Tibial nerve (tissue), 4 donors: ENCODE measurements around the gene IFNA13. TPM values are rescaled to one million over a fixed set of nuclear protein-coding genes. Genes with fewer than 3 reads are reported as not detected.

Experiments used
- DNase-seq, 2 donors: peaks; one replicate each; pipeline ENCODE4 v3.0.0-alpha.2; 2019; ENCODE audit warnings: low spot score in 2 of 2
- H3K27ac ChIP-seq, 4 donors: fragments of 200-600 bp; sonication (generic) in 3 of 4; one replicate each; pipeline ENCODE4 v1.5.1; 2017 to 2019; ENCODE audit warnings: mild to moderate bottlenecking in 1 of 4
- H3K27me3 ChIP-seq, 2 donors: fragments of 200-600 bp; sonication (generic) in 1 of 2; one replicate each; pipeline versions ENCODE4 v1.5.1 to v1.6.0; 2017 to 2019
- H3K36me3 ChIP-seq, 3 donors: fragments of 200-600 bp; sonication (generic); one replicate each; pipeline ENCODE4 v1.5.1; 2018 to 2019
- H3K4me1 ChIP-seq, 4 donors: fragments of 200-600 bp; sonication (generic) in 3 of 4; one replicate each; pipeline ENCODE4 v1.5.1; 2017 to 2019
- H3K4me3 ChIP-seq, 4 donors: fragments of 200-600 bp; sonication (generic) in 3 of 4; one replicate each; pipeline ENCODE4 v1.5.1; 2017 to 2019; ENCODE audit warnings: mild to moderate bottlenecking in 1 of 4, moderate library complexity in 1 of 4
- H3K9me3 ChIP-seq, 4 donors: fragments of 200-600 bp; sonication (generic) in 3 of 4; one replicate each; pipeline ENCODE4 v1.5.1; 2017 to 2019
- EP300 ChIP-seq, 2 donors: sonication (generic); formaldehyde crosslinking; IDR thresholded peaks; one replicate each; pipeline ENCODE4 v1.6.1; 2017; ENCODE audit warnings: antibody characterized with exemption in 2 of 2, mild to moderate bottlenecking in 1 of 2
- POLR2A ChIP-seq, 2 donors: fragments of 450-650 bp; IDR thresholded peaks; one replicate each; pipeline ENCODE4 v1.6.1; 2017; ENCODE audit warnings: antibody characterized with exemption in 2 of 2, mild to moderate bottlenecking in 2 of 2, moderate library complexity in 2 of 2
- WGBS, 2 donors: methylation state at CpG; one replicate each; pipeline ENCODE4 v1.1.5; 2018; 5-methylcytosine and 5-hydroxymethylcytosine counted together
- total RNA-seq, 4 donors: library from RNA; depleted of rRNA; stranded (reverse); fragments of >200 nt; gene quantifications; one replicate each; pipeline ENCODE4 v1.1.0, GENCODE V29; 2016
- TF ChIP-seq, protein P1 (sequence below), 5 experiments: fragments of 200-600 bp in 3 of 5; fragments of 450-650 bp in 2 of 5; sonication (generic) in 3 of 5; IDR thresholded peaks; one replicate each; pipeline ENCODE4 v1.5.1; 2016 to 2019; ENCODE audit warnings: antibody characterized with exemption in 5 of 5, mild to moderate bottlenecking in 3 of 5, moderate library complexity in 2 of 5

The IFNA13 gene
- total RNA-seq, 4 donors from 2014 or later = not detected

DNA sequence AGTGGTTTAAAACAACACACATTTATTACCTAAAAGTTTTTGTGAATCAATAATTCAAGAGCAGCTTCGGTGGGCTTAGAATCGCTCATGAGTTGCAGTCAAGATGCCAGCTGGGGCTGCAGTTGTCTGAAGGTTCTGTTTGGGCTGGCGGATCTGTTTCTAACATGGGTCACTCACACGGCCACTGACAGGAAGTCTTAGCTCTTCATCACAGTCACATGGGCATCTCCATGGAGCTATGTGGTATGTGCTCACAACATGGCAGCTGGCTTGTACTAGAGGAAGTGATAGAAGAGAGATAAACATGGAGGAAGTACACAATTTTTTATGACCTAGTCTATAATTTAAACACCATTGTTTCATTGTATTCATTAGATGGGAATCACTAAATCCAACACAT is 43.8 kb downstream of the IFNA13 start:
- H3K9me3 ChIP-seq = no peaks in the 10 kb centered on the region
- no peak for TF ChIP-seq EP300 (IDR thresholded peaks at IDR 0.05)
- TF ChIP-seq, protein P1, sequence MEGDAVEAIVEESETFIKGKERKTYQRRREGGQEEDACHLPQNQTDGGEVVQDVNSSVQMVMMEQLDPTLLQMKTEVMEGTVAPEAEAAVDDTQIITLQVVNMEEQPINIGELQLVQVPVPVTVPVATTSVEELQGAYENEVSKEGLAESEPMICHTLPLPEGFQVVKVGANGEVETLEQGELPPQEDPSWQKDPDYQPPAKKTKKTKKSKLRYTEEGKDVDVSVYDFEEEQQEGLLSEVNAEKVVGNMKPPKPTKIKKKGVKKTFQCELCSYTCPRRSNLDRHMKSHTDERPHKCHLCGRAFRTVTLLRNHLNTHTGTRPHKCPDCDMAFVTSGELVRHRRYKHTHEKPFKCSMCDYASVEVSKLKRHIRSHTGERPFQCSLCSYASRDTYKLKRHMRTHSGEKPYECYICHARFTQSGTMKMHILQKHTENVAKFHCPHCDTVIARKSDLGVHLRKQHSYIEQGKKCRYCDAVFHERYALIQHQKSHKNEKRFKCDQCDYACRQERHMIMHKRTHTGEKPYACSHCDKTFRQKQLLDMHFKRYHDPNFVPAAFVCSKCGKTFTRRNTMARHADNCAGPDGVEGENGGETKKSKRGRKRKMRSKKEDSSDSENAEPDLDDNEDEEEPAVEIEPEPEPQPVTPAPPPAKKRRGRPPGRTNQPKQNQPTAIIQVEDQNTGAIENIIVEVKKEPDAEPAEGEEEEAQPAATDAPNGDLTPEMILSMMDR (IDR thresholded peaks at IDR 0.05) = no peak
- no peak for TF ChIP-seq POLR2A (IDR thresholded peaks at IDR 0.05)

DNA sequence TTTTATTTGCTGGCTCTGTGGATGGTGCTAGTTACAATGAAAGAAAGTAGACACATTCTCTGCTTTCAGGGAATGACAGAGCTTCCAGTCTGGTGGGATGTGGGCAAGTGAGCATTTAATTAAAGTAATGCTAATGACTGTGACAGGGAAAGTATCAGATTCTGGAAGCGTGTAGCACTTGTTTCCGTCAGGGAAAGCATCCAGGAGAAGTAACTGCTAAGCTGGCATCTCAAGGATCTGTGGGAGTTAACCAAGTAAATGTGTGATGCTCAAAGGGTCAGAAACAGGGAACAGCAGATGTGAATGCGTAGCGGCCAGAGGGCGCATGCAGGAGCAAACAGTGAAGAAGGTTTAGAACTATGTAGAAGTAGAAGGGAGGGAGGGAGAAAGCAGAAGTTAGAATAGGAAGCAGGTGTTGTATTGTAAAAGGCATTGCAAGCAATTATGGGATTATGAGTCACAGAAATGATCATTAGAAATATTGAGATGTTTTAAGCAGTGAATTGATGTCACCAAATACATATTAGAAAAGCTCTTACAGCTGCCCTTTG is 44.9 kb downstream of the IFNA13 start:
- peaks cover 0 to 33% (median 0%) of the 10 kb centered on the region in 4 donors for H3K4me1 ChIP-seq
- H3K4me3 ChIP-seq = no peak overlapping the region
- no peak overlapping the region for H3K27ac ChIP-seq
- WGBS, 2 donors = 82 to 88% methylated on average over 5 of the region's 5 CpGs
- H3K36me3 ChIP-seq = peaks cover 0 to 40% (median 0%) of the 10 kb centered on the region in 3 donors
- no peaks in the 10 kb centered on the region for H3K27me3 ChIP-seq
- no peak for TF ChIP-seq EP300 (IDR thresholded peaks at IDR 0.05)
- no peak for TF ChIP-seq POLR2A (IDR thresholded peaks at IDR 0.05)
- TF ChIP-seq, protein P1 (IDR thresholded peaks at IDR 0.05) = no peak
- no peaks in the 10 kb centered on the region for H3K9me3 ChIP-seq
- no peak for DNase-seq

More for the DNA sequence above, 43.8 kb downstream of the IFNA13 start:
- 80 to 81% methylated on average over 4 of the region's 4 CpGs for whole genome bisulfite sequencing, 2 donors
- H3K27ac ChIP-seq = no peak overlapping the region
- no peak overlapping the region for H3K4me3 ChIP-seq
- no peak for DNase-seq
- peaks cover 0 to 37% (median 2%) of the 10 kb centered on the region in 4 donors for H3K4me1 ChIP-seq
- H3K36me3 ChIP-seq = peaks cover 0 to 40% (median 0%) of the 10 kb centered on the region in 3 donors
- no peaks in the 10 kb centered on the region for H3K27me3 ChIP-seq

GRCh38 chr9:21320465-21320864 is 47.4 kb downstream of the IFNA13 start:
- 68 to 81% methylated on average over 2 of the region's 2 CpGs for WGBS, 2 donors
- no peak overlapping the region for H3K4me3 ChIP-seq
- H3K4me1 ChIP-seq = peaks cover 0 to 27% (median 0%) of the 10 kb centered on the region in 4 donors
- H3K27ac ChIP-seq = no peak overlapping the region
- H3K27me3 ChIP-seq = no peaks in the 10 kb centered on the region
- peaks cover 0 to 40% (median 0%) of the 10 kb centered on the region in 3 donors for H3K36me3 ChIP-seq
- no peak for DNase-seq
- H3K9me3 ChIP-seq = no peaks in the 10 kb centered on the region
- no peak for TF ChIP-seq POLR2A (IDR thresholded peaks at IDR 0.05)

DNA sequence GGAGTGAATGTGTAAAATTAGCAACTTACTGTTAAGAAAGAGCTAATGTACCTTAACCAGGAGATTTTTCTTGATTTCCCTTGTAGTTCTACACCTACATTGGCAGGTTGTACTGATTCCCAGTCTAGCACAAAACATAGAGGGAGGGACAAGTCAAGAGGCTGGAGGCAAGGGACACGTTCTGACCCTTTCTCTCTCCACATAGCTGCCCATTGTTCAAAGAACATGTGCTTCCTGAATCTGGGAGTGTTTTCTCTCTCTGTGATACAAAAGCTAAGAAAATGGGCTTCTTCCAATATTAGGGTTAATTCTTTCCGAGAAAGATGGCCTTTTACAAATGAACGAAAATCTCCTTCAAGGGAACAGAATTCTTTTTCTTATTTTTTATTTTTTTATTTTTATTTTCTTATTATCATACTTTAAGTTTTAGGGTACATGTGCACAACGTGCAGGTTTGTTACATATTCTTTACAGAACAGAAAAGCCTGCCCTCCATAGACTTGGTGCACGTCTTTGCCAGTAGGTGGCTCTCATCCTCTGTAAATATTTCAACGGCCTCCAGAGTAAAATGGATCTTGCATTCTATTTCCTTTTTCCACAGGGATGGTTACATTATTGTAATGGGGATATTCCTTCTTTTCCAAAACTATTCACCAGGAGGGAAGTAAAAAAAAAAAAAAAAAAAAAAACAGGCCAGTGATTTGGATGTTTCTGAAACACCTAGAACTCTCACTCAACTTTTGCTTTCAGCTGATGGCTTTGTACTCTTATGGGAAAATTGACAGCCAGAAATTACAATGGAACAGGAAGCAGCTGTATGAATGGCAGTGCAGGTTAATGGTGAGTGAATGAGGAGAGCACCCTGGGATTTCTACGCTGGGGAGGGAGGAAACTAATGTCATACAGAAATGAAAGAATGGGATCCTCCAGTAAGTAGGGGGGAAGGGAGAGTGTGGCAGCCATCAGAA is 49.6 kb downstream of the IFNA13 start:
- TF ChIP-seq, protein P1 (IDR thresholded peaks at IDR 0.05) = peak; percentile 45 to 75 (median 59)
- TF ChIP-seq POLR2A (IDR thresholded peaks at IDR 0.05) = no peak
- no peak overlapping the region for H3K27ac ChIP-seq
- H3K4me1 ChIP-seq = peaks cover 0 to 23% (median 0%) of the 10 kb centered on the region in 4 donors
- no peaks in the 10 kb centered on the region for H3K9me3 ChIP-seq
- 16 to 17% methylated on average over 7 of the region's 7 CpGs for WGBS, 2 donors
- peak in 1 of 2 donors; percentile 51 for DNase-seq
- H3K4me3 ChIP-seq = no peak overlapping the region
- H3K27me3 ChIP-seq = no peaks in the 10 kb centered on the region
- H3K36me3 ChIP-seq = peaks cover 0 to 22% (median 0%) of the 10 kb centered on the region in 3 donors

Other genes with a start within 250 kb of the IFNA13 start
- gene IFNW1, start 226.2 kb downstream of the IFNA13 start, total RNA-seq = not detected
- gene IFNA21, start 201.4 kb downstream of the IFNA13 start, total RNA-seq = not detected
- not detected for gene IFNA4, start 180.5 kb downstream of the IFNA13 start, total RNA-seq
- gene IFNA7, start 165.9 kb downstream of the IFNA13 start, total RNA-seq = not detected
- gene IFNA10, start 160.9 kb downstream of the IFNA13 start, total RNA-seq = not detected
- not detected for gene IFNA16, start 150.7 kb downstream of the IFNA13 start, total RNA-seq
- not detected for gene IFNA17, start 139.8 kb downstream of the IFNA13 start, total RNA-seq
- not detected for gene IFNA14, start 128.1 kb downstream of the IFNA13 start, total RNA-seq
- gene IFNA5, start 62.7 kb downstream of the IFNA13 start, total RNA-seq = under 1 TPM in 1 of 4 donors, not detected in 3; 0.90 TPM
- 10 to 100 TPM; 19.8 to 30.2 (median 25.7) TPM for gene KLHL9, start 32.7 kb downstream of the IFNA13 start, total RNA-seq
- gene IFNA6, start 17.2 kb downstream of the IFNA13 start, total RNA-seq = not detected
- not detected for gene IFNA2, start 17.3 kb upstream of the IFNA13 start, total RNA-seq
- gene IFNA8, start 41.1 kb upstream of the IFNA13 start, total RNA-seq = not detected
- gene IFNA1, start 72.4 kb upstream of the IFNA13 start, total RNA-seq = not detected
- not detected for gene IFNE, start 114.3 kb upstream of the IFNA13 start, total RNA-seq